NCI-H1694 treated with DMSO at 0.1 percent for 48 hours (cell line): ENCODE measurements around the gene TTC28.
"Not testable (repeated sequence)": the region's sequence is repeated elsewhere in the genome, so short reads cannot be mapped to it uniquely, and the experiment has no call there.

Experiments used
- DNase-seq: peaks from one replicate; lab custom pipeline; 2025; lab: John Stamatoyannopoulos, UW

TTC28 gene

GRCh38 chr22:28678170-28678569 lies 1.5 kb downstream of the TTC28 start:
- not testable (repeated sequence) for DNase-seq

- no peak for DNase-seq
These were observed 5.5 kb downstream of the TTC28 start for GRCh38 chr22:28674121-28674563.

- no peak for DNase-seq
These were observed 8.9 kb downstream of the TTC28 start for GRCh38 chr22:28670756-28671155.

- DNase-seq: no peak
These were observed 9.5 kb downstream of the TTC28 start for GRCh38 chr22:28670161-28670560.

GRCh38 chr22:28669387-28669786 lies 10.3 kb downstream of the TTC28 start:
- DNase-seq: no peak

GRCh38 chr22:28663569-28663942 lies 16.1 kb downstream of the TTC28 start:
- DNase-seq: not testable (repeated sequence)

GRCh38 chr22:28658448-28658847 lies 21.2 kb downstream of the TTC28 start:
- DNase-seq: no peak

- no peak for DNase-seq
These were observed 23.5 kb downstream of the TTC28 start for GRCh38 chr22:28656181-28656580.

- no peak for DNase-seq
These were observed 29.2 kb downstream of the TTC28 start for GRCh38 chr22:28650463-28650862.

- DNase-seq: no peak
These were observed 30.8 kb downstream of the TTC28 start for GRCh38 chr22:28648792-28649191.

GRCh38 chr22:28647216-28647615 lies 32.4 kb downstream of the TTC28 start:
- no peak for DNase-seq

GRCh38 chr22:28639321-28639720 lies 40.3 kb downstream of the TTC28 start:
- DNase-seq: no peak

- DNase-seq: no peak
These were observed 42.4 kb downstream of the TTC28 start for GRCh38 chr22:28637225-28637624.

GRCh38 chr22:28630177-28630574 lies 49.5 kb downstream of the TTC28 start:
- DNase-seq: no peak

- DNase-seq: no peak
These were observed 50.0 kb downstream of the TTC28 start for GRCh38 chr22:28629420-28630176.

GRCh38 chr22:28628766-28629165 lies 50.9 kb downstream of the TTC28 start:
- DNase-seq: no peak

- DNase-seq: no peak
These were observed 51.8 kb downstream of the TTC28 start for GRCh38 chr22:28627791-28628190.

- DNase-seq: no peak
These were observed 59.3 kb downstream of the TTC28 start for GRCh38 chr22:28620244-28620922.

GRCh38 chr22:28619236-28619635 lies 60.4 kb downstream of the TTC28 start:
- no peak for DNase-seq

GRCh38 chr22:28615423-28615822 lies 64.2 kb downstream of the TTC28 start:
- DNase-seq: not testable (repeated sequence)

GRCh38 chr22:28609921-28610320 lies 69.7 kb downstream of the TTC28 start:
- DNase-seq: no peak

GRCh38 chr22:28608546-28608945 lies 71.1 kb downstream of the TTC28 start:
- DNase-seq: no peak

GRCh38 chr22:28607795-28608194 lies 71.8 kb downstream of the TTC28 start:
- DNase-seq: no peak
